Suprapubic skin (tissue), 3 donors: ENCODE measurements around the gene KCNMB1.

Experiments
- CTCF ChIP-seq, 2 donors: fragments of 200-600 bp in 1 of 2; fragments of 450-650 bp in 1 of 2; sonication (generic) in 1 of 2; IDR thresholded peaks; one replicate each; pipeline ENCODE4 v1.5.1; 2016 to 2019; ENCODE audit warnings: antibody characterized with exemption in 2 of 2, mild to moderate bottlenecking in 1 of 2, moderate library complexity in 1 of 2
- POLR2A ChIP-seq, 2 donors: fragments of 450-650 bp; IDR thresholded peaks; one replicate each; pipeline ENCODE4 v1.6.1; 2017; ENCODE audit warnings: antibody characterized with exemption in 2 of 2, mild to moderate bottlenecking in 2 of 2, moderate library complexity in 2 of 2

GRCh38 chr5:170427672-170428236, 38.6 kb upstream of the KCNMB1 start:
- no peak for TF ChIP-seq CTCF (IDR thresholded peaks at IDR 0.05)
- no peak for TF ChIP-seq POLR2A (IDR thresholded peaks at IDR 0.05)
